ENCODE data around the gene ATXN1.

- no peak for TF ChIP-seq GATA2 (IDR thresholded peaks at IDR 0.05; ENCODE audit: low read depth, low read length)
- no peak for TF ChIP-seq GATA3 (IDR thresholded peaks at IDR 0.05; ENCODE audit: low read depth, low read length)
Measured at GRCh38 chr6:16383607-16384206, 377.6 kb downstream of the ATXN1 start.
